ENCODE data around the gene FPGS.

GRCh38 chr9:127847833-127848755 lies 45.4 kb downstream of the FPGS start:
- TF ChIP-seq POLR2A (IDR thresholded peaks at IDR 0.05; ENCODE audit: low read depth) = no peak
- no peak for TF ChIP-seq CTCF (IDR thresholded peaks at IDR 0.05)
